CD14-positive monocyte (primary cell): ENCODE results near the gene PDE4B. TPM values are rescaled to one million over a fixed set of nuclear protein-coding genes. Genes with fewer than 3 reads are reported as not detected.

Source experiments
- DNase-seq, 3 donors: peaks; one replicate each; pipeline ENCODE4 v3.0.0-alpha.2; 2011 to 2022
- H2AFZ ChIP-seq: 2 replicates; pipeline ENCODE4 v1.6.0; 2012; ENCODE audit warnings: mild to moderate bottlenecking, low read depth, low read length, inconsistent platforms; ENCODE audit not compliant: insufficient read depth, poor library complexity, severe bottlenecking
- H3K27ac ChIP-seq, 2 donors: 1 replicate in 1 of 2; 2 replicates in 1 of 2; pipeline ENCODE4 v1.5.1; 2012 to 2013; ENCODE audit warnings: low read length in 2 of 2, control low read depth in 1 of 2, inconsistent platforms in 1 of 2, low read depth in 1 of 2, mild to moderate bottlenecking in 1 of 2
- H3K27me3 ChIP-seq, 2 donors: one replicate each; pipeline versions ENCODE4 v1.6.0 to v1.6.1; 2011 to 2013; ENCODE audit warnings: low read length in 2 of 2; ENCODE audit not compliant: control insufficient read depth in 2 of 2, insufficient read depth in 2 of 2
- H3K36me3 ChIP-seq, 2 donors: replicated peaks in 1 of 2; 1 replicate in 1 of 2; 2 replicates in 1 of 2; pipeline versions ENCODE4 v1.5.1 to v1.6.1; 2012 to 2013; ENCODE audit warnings: low read length in 2 of 2, control low read depth in 1 of 2, inconsistent platforms in 1 of 2, mild to moderate bottlenecking in 1 of 2; ENCODE audit not compliant: insufficient read depth in 2 of 2, control insufficient read depth in 1 of 2
- H3K4me1 ChIP-seq, 2 donors: 1 replicate in 1 of 2; 2 replicates in 1 of 2; pipeline versions ENCODE4 v1.5.1 to v1.6.1; 2012 to 2013; ENCODE audit warnings: low read length in 2 of 2, control low read depth in 1 of 2, inconsistent platforms in 1 of 2, mild to moderate bottlenecking in 1 of 2, moderate library complexity in 1 of 2; ENCODE audit not compliant: insufficient read depth in 2 of 2, control insufficient read depth in 1 of 2
- H3K4me2 ChIP-seq: replicated peaks from 2 replicates; pipeline ENCODE3; 2012; ENCODE audit warnings: low read length, moderate library complexity, mild to moderate bottlenecking; ENCODE audit not compliant: poor library complexity, severe bottlenecking; ENCODE audit errors: extremely low read depth
- H3K4me3 ChIP-seq, 3 experiments: fragments of 200-600 bp in 1 of 3; sonication (generic) in 1 of 3; replicated peaks in 1 of 3; 1 replicate in 2 of 3; 2 replicates in 1 of 3; pipeline ENCODE4 v1.5.1; 2011 to 2013; ENCODE audit warnings: low read length in 3 of 3, mild to moderate bottlenecking in 3 of 3, control low read depth in 2 of 3, low read depth in 2 of 3, inconsistent platforms in 1 of 3, moderate library complexity in 1 of 3
- H3K79me2 ChIP-seq: 2 replicates; pipeline ENCODE4 v1.6.0; 2012; ENCODE audit warnings: mild to moderate bottlenecking, control low read depth, inconsistent platforms, low read length, moderate library complexity; ENCODE audit not compliant: insufficient read depth
- H3K9ac ChIP-seq: 2 replicates; pipeline ENCODE4 v1.6.0; 2017; ENCODE audit warnings: low read length, mild to moderate bottlenecking; ENCODE audit not compliant: insufficient read depth, poor library complexity, severe bottlenecking
- H3K9me3 ChIP-seq, 2 donors: replicated peaks in 1 of 2; 1 replicate in 1 of 2; 2 replicates in 1 of 2; pipeline versions ENCODE4 v1.5.1 to v1.6.1; 2012 to 2013; ENCODE audit warnings: low read length in 2 of 2, control low read depth in 1 of 2; ENCODE audit not compliant: control insufficient read depth in 1 of 2, insufficient read depth in 1 of 2
- H4K20me1 ChIP-seq: 2 replicates; pipeline ENCODE4 v1.6.0; 2012; ENCODE audit warnings: mild to moderate bottlenecking, low read length, control low read depth, moderate library complexity; ENCODE audit not compliant: insufficient read depth
- H3K27ac Mint-ChIP-seq, 7 donors: one replicate each; pipeline ENCODE4 v1.8.0; 2020; ENCODE audit warnings: mild to moderate bottlenecking in 7 of 7, mixed read lengths in 7 of 7, moderate library complexity in 6 of 7, inconsistent platforms in 2 of 7
- H3K27me3 Mint-ChIP-seq, 3 donors: one replicate each; pipeline ENCODE4 v1.8.0; 2021 to 2022; ENCODE audit warnings: low read depth in 3 of 3, mild to moderate bottlenecking in 3 of 3, mixed read lengths in 3 of 3, moderate library complexity in 3 of 3, inconsistent platforms in 1 of 3
- H3K36me3 Mint-ChIP-seq, 2 donors: one replicate each; pipeline ENCODE4 v1.8.0; 2020; ENCODE audit warnings: mixed read lengths in 2 of 2, inconsistent platforms in 1 of 2, mild to moderate bottlenecking in 1 of 2
- H3K4me1 Mint-ChIP-seq: one replicate; pipeline ENCODE4 v1.8.0; 2020; ENCODE audit warnings: mild to moderate bottlenecking, mixed read lengths
- H3K4me3 Mint-ChIP-seq, 2 donors: one replicate each; pipeline ENCODE4 v1.8.0; 2020; ENCODE audit warnings: mild to moderate bottlenecking in 2 of 2, mixed read lengths in 2 of 2, moderate library complexity in 1 of 2
- H3K9me3 Mint-ChIP-seq, 7 donors: one replicate each; pipeline ENCODE4 v1.8.0; 2020 to 2022; ENCODE audit warnings: mixed read lengths in 7 of 7, mild to moderate bottlenecking in 6 of 7, moderate library complexity in 6 of 7, inconsistent platforms in 2 of 7
- WGBS: methylation state at CpG from one replicate; pipeline ENCODE4 v1.1.5; 2013; ENCODE audit warnings: missing lambda C conversion rate; ENCODE audit not compliant: insufficient coverage; 5-methylcytosine and 5-hydroxymethylcytosine counted together
- intact Hi-C, 2 donors: fragments of 100-400 bp; cut with micrococcal nuclease; formaldehyde crosslinking; loops; one replicate each; pipeline versions ENCODE4 v1.15.0 to v1.15.1; 2023
- polyA plus RNA-seq, 3 donors: library from polyadenylated mRNA; depleted of rRNA in 1 of 3; unstranded in 2 of 3; stranded (reverse) in 1 of 3; fragments of 300-500 nt in 2 of 3; fragments of >200 nt in 1 of 3; fragmentation: Illumina TruSeq in 2 of 3; gene quantifications; 1 replicate in 2 of 3; 2 replicates in 1 of 3; pipeline ENCODE4 v1.2.3, GENCODE V29; 2012 to 2021
- TF ChIP-seq, protein P1 (sequence below): fragments of 200-600 bp; IDR thresholded peaks from one replicate; pipeline ENCODE4 v1.8.0; 2022; ENCODE audit warnings: antibody characterized with exemption, mild to moderate bottlenecking

PDE4B gene
- polyA plus RNA-seq, 3 donors = 17.2 to 52.8 (median 25.2) TPM

DNA sequence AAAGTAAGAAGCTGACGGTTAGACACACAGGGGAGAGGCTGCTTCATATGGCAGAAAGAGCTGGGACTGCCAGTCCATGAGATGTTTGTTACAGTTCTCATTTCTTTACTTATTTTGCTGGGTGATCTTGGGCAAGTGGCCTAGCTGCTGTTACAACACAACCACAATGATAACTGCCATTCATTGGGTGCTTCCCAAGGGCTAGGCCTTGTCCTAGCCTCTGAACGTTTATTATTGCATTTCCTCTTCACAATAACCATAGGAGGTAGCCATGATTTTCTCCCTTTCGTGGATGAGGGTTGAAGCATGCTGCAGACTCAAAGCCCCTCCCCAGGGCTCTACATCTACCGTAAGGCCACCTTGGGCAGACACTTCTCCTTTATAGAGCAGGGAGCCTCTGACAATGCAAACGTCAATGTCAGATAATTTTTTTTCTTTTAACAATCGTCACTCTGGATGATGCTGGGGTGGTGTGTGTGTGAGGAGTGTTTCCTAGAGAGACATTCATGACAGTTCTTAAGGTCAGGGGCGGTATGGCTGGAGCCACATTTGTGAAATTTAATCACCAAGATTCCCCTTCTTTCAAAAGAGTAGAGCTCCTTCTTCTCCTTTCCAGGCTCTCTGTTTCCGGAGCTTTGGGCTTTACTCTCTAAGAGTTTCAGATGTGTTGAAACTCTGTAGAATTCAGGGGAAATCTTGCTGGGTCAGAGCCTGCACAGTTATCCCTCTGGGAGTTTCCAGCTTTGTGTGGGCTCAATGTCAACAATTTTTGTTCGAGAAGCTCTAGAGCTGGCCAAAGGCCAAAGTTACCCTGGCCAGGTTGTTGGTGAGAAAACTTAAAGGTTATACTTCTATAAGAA, 602.7 kb downstream of the PDE4B start:
- no peaks in the 10 kb centered on the region for H3K27me3 Mint-ChIP-seq
- WGBS = no CpG with 5 or more reads among the region's 9 CpGs
- TF ChIP-seq, protein P1, sequence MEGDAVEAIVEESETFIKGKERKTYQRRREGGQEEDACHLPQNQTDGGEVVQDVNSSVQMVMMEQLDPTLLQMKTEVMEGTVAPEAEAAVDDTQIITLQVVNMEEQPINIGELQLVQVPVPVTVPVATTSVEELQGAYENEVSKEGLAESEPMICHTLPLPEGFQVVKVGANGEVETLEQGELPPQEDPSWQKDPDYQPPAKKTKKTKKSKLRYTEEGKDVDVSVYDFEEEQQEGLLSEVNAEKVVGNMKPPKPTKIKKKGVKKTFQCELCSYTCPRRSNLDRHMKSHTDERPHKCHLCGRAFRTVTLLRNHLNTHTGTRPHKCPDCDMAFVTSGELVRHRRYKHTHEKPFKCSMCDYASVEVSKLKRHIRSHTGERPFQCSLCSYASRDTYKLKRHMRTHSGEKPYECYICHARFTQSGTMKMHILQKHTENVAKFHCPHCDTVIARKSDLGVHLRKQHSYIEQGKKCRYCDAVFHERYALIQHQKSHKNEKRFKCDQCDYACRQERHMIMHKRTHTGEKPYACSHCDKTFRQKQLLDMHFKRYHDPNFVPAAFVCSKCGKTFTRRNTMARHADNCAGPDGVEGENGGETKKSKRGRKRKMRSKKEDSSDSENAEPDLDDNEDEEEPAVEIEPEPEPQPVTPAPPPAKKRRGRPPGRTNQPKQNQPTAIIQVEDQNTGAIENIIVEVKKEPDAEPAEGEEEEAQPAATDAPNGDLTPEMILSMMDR = no peak
- Histone ChIP-seq H3K36me3 (no peaks in the 10 kb centered on the region), H3K79me2 (no peaks in the 10 kb centered on the region), H3K27me3 (no peaks in the 10 kb centered on the region), H4K20me1 (no peaks in the 10 kb centered on the region), H3K4me2 (peak overlapping the region; percentile 48), H3K4me1 (peaks cover 61 to 64% of the 10 kb centered on the region in 2 donors), H3K9ac (peak overlapping the region; percentile 62), H3K27ac (peak overlapping the region; percentile 81 to 94), H2AFZ (no peak overlapping the region), H3K9me3 (no peaks in the 10 kb centered on the region), H3K4me3 (peak overlapping the region in 1 of 3 experiments; percentile 47)
- H3K4me1 Mint-ChIP-seq = peaks cover 70% of the 10 kb centered on the region
- DNase-seq = peak; percentile 90 to 98 (median 96)
- peaks cover 0 to 8% of the 10 kb centered on the region in 2 donors for H3K36me3 Mint-ChIP-seq
- intact Hi-C loops = loop anchor here in 1 of 2 donors (2.0 to 10.0 kb wide), 3 partner anchors 43 to 337 kb away; no protein-coding TSS in a partner anchor
- peak overlapping the region; percentile 51 to 85 for H3K4me3 Mint-ChIP-seq
- peaks cover 0 to 6% (median 3%) of the 10 kb centered on the region in 7 donors for H3K9me3 Mint-ChIP-seq
- peak overlapping the region; percentile 92 to 100 (median 99) for H3K27ac Mint-ChIP-seq

DNA sequence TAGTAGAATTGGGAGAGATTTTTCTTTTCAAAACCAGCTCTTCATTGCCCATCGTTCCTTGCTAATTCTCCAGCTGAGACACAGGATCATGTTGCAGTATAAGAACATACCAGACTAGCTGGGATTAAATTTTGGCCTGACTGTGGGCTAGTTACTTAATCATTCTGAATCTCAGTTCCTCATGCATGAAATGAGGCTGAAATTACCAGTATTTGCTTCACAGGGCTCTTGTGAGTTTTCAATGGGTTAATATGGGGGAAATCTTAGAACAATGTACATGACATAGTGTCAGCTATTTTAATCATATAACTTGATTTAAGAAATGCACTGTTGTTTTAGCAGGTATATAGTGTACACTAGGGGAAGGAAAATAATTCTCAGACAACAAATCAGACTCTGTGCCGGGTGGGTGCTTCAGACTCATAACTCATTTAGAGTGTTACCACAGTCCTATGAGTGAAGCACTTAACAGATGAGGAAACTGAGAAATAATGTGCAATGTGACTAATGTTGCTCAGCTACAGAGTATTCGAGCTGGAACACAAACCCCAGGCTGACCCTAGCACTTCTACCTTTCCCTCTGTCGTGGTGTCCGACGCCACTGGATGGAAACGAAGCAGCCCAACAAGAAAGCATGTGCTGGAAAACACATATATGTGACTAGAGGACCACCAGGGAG, 603.7 kb downstream of the PDE4B start:
- no peaks in the 10 kb centered on the region for H3K79me2 ChIP-seq
- peaks cover 61 to 64% of the 10 kb centered on the region in 2 donors for H3K4me1 ChIP-seq
- TF ChIP-seq, protein P1 = no peak
- H3K9me3 ChIP-seq = no peaks in the 10 kb centered on the region
- H4K20me1 ChIP-seq = no peaks in the 10 kb centered on the region
- 76% methylated on average over 4 of the region's 7 CpGs for WGBS
- Mint-ChIP-seq H3K27ac (peak overlapping the region; percentile 92 to 100 (median 99)), H3K4me1 (peaks cover 74% of the 10 kb centered on the region), H3K9me3 (no peaks in the 10 kb centered on the region), H3K36me3 (peaks cover 0 to 8% of the 10 kb centered on the region in 2 donors), H3K27me3 (no peaks in the 10 kb centered on the region), H3K4me3 (peak overlapping the region; percentile 51 to 85)
- no peaks in the 10 kb centered on the region for H3K36me3 ChIP-seq
- H3K27me3 ChIP-seq = no peaks in the 10 kb centered on the region
- peak overlapping the region; percentile 81 to 94 for H3K27ac ChIP-seq
- intact Hi-C loops = loop anchor here in 1 of 2 donors (2.0 to 10.0 kb wide), 3 partner anchors 42 to 336 kb away; no protein-coding TSS in a partner anchor
- DNase-seq = peak; percentile 78 to 92 (median 89)
- H3K4me3 ChIP-seq = peak overlapping the region in 1 of 3 experiments; percentile 47
- H3K9ac ChIP-seq = peak overlapping the region; percentile 62
- peak overlapping the region; percentile 48 for H3K4me2 ChIP-seq
- H2AFZ ChIP-seq = no peak overlapping the region
